HepG2 (cell line): ENCODE data around the gene OR6C2. TPM values are rescaled to one million over a fixed set of nuclear protein-coding genes. Genes with fewer than 3 reads are reported as not detected.

ENCODE experiments used
- ATRX ChIP-seq: sonication (generic); formaldehyde crosslinking; IDR thresholded peaks from 2 replicates; pipeline ENCODE4 v1.4.0; 2020; ENCODE audit warnings: missing genetic modification reagents, borderline replicate concordance
- ETV5 ChIP-seq: IDR thresholded peaks from 2 replicates; pipeline ENCODE4 v1.6.1; 2018; ENCODE audit warnings: missing biosample characterization, missing genetic modification reagents, inconsistent platforms, borderline replicate concordance
- FOXO1 ChIP-seq: sonication (generic); formaldehyde crosslinking; IDR thresholded peaks from 2 replicates; pipeline ENCODE4 v1.4.0; 2020; ENCODE audit warnings: missing genetic modification reagents
- MAFG ChIP-seq: sonication (generic); formaldehyde crosslinking; IDR thresholded peaks from 2 replicates; pipeline ENCODE4 v1.5.1; 2020; ENCODE audit warnings: mild to moderate bottlenecking, missing genetic modification reagents
- MEIS1 ChIP-seq: sonication (generic); formaldehyde crosslinking; IDR thresholded peaks from 2 replicates; pipeline ENCODE4 v1.9.0; 2021; ENCODE audit warnings: mild to moderate bottlenecking, missing genetic modification reagents, moderate library complexity, borderline replicate concordance
- NR2F6 ChIP-seq, 2 experiments: IDR thresholded peaks; 2 replicates each; pipeline ENCODE4 v1.6.1; 2016; ENCODE audit warnings: antibody characterized with exemption in 1 of 2, mild to moderate bottlenecking in 1 of 2
- PHF21A ChIP-seq: sonication (generic); formaldehyde crosslinking; IDR thresholded peaks from 2 replicates; pipeline ENCODE4 v1.5.0; 2020; ENCODE audit warnings: mild to moderate bottlenecking, missing genetic modification reagents
- RBFOX2 ChIP-seq: fragments of 200-400 bp; formaldehyde crosslinking; IDR thresholded peaks from 2 replicates; pipeline ENCODE4 v1.6.1; 2017; ENCODE audit warnings: low read depth, mild to moderate bottlenecking, low read length
- RCOR2 ChIP-seq: IDR thresholded peaks from 2 replicates; pipeline ENCODE4 v1.6.1; 2016; ENCODE audit warnings: missing biosample characterization, missing genetic modification reagents
- SALL1 ChIP-seq: sonication (generic); formaldehyde crosslinking; IDR thresholded peaks from 2 replicates; pipeline ENCODE4 v1.8.0; 2022; ENCODE audit warnings: mild to moderate bottlenecking, missing genetic modification reagents
- TCF12 ChIP-seq, 2 experiments: fragments of 450-650 bp in 1 of 2; sonication (generic) in 1 of 2; formaldehyde crosslinking in 1 of 2; IDR thresholded peaks; 2 replicates each; pipeline versions ENCODE4 v1.6.1 to v1.8.0; 2017 to 2022; ENCODE audit warnings: antibody characterized with exemption in 1 of 2, mild to moderate bottlenecking in 1 of 2, missing genetic modification reagents in 1 of 2, moderate library complexity in 1 of 2
- ZBTB21 ChIP-seq: sonication (generic); formaldehyde crosslinking; IDR thresholded peaks from 2 replicates; pipeline ENCODE4 v1.4.0; 2020; ENCODE audit warnings: missing genetic modification reagents
- ZFP1 ChIP-seq: IDR thresholded peaks from 2 replicates; pipeline ENCODE4 v1.6.1; 2016
- ZNF333 ChIP-seq: sonication (generic); formaldehyde crosslinking; IDR thresholded peaks from 2 replicates; pipeline ENCODE4 v1.4.0; 2020; ENCODE audit warnings: mild to moderate bottlenecking, missing genetic modification reagents, borderline replicate concordance
- ZNF362 ChIP-seq: sonication (generic); formaldehyde crosslinking; IDR thresholded peaks from 2 replicates; pipeline ENCODE4 v1.4.0; 2020; ENCODE audit warnings: missing genetic modification reagents, mild to moderate bottlenecking, borderline replicate concordance
- ZNF430 ChIP-seq: sonication (generic); formaldehyde crosslinking; IDR thresholded peaks from 2 replicates; pipeline ENCODE4 v1.9.0; 2021; ENCODE audit warnings: mild to moderate bottlenecking, missing genetic modification reagents
- ZNF556 ChIP-seq: sonication (generic); formaldehyde crosslinking; IDR thresholded peaks from 2 replicates; pipeline ENCODE4 v1.4.0; 2020; ENCODE audit warnings: mild to moderate bottlenecking, missing genetic modification reagents, borderline replicate concordance
- ZNF557 ChIP-seq: sonication (generic); formaldehyde crosslinking; IDR thresholded peaks from 2 replicates; pipeline ENCODE4 v1.4.0; 2020; ENCODE audit warnings: missing genetic modification reagents
- ZNF569 ChIP-seq: sonication (generic); formaldehyde crosslinking; IDR thresholded peaks from 2 replicates; pipeline ENCODE4 v1.5.0; 2020; ENCODE audit warnings: mild to moderate bottlenecking, missing genetic modification reagents, moderate library complexity, borderline replicate concordance
- ZNF605 ChIP-seq: sonication (generic); formaldehyde crosslinking; IDR thresholded peaks from 2 replicates; pipeline ENCODE4 v1.8.0; 2022; ENCODE audit warnings: mild to moderate bottlenecking, missing genetic modification reagents
- polyA plus RNA-seq, 8 experiments: library from polyadenylated mRNA; depleted of rRNA in 3 of 8; stranded (reverse) in 7 of 8; unstranded in 1 of 8; fragments of >200 nt; fragmentation: Illumina TruSeq in 4 of 8; extraction: Trizol in 4 of 8; gene quantifications; 2 replicates each; pipeline versions ENCODE4 v1.2.1 to v1.2.3, GENCODE V29; 2011 to 2016; ENCODE audit warnings: low read depth in 4 of 8, missing spikeins in 1 of 8, mixed read lengths in 1 of 8; ENCODE audit not compliant: insufficient read depth in 1 of 8
- total RNA-seq, 5 experiments: library from RNA; depleted of rRNA; stranded (reverse); fragments of >200 nt; fragmentation: Illumina TruSeq; extraction: Trizol; gene quantifications; 2 replicates each; pipeline ENCODE4 v1.2.3, GENCODE V29; 2016; ENCODE audit warnings: low read depth in 1 of 5
- TF ChIP-seq, protein P1 (sequence below): fragments of 450-650 bp; IDR thresholded peaks from 2 replicates; pipeline ENCODE4 v1.6.1; 2016
- TF ChIP-seq, protein P2 (sequence below): sonication (generic); formaldehyde crosslinking; IDR thresholded peaks from 2 replicates; pipeline ENCODE4 v1.4.0; 2020; ENCODE audit warnings: missing genetic modification reagents, borderline replicate concordance
- TF ChIP-seq, protein P3 (sequence below): sonication (generic); formaldehyde crosslinking; IDR thresholded peaks from 2 replicates; pipeline ENCODE4 v1.8.0; 2022; ENCODE audit warnings: mild to moderate bottlenecking, missing genetic modification reagents, moderate library complexity

Gene OR6C2
- total and polyA plus RNA-seq, 2 of the 13 experiments (the other 11 are each of a cell fraction or from before 2014, with no cell fraction given), result not detected

- TF ChIP-seq, protein P1, sequence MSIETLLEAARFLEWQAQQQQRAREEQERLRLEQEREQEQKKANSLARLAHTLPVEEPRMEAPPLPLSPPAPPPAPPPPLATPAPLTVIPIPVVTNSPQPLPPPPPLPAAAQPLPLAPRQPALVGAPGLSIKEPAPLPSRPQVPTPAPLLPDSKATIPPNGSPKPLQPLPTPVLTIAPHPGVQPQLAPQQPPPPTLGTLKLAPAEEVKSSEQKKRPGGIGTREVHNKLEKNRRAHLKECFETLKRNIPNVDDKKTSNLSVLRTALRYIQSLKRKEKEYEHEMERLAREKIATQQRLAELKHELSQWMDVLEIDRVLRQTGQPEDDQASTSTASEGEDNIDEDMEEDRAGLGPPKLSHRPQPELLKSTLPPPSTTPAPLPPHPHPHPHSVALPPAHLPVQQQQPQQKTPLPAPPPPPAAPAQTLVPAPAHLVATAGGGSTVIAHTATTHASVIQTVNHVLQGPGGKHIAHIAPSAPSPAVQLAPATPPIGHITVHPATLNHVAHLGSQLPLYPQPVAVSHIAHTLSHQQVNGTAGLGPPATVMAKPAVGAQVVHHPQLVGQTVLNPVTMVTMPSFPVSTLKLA, result no peak
- TF ChIP-seq ZNF556 (CRISPR knock-in tag), result no peak
- 0 out of 2 replicates have a peak, but pooled peaks have one; percentile 82 for TF ChIP-seq ZNF557
- no peak for TF ChIP-seq ZNF333 (CRISPR knock-in tag)
- TF ChIP-seq ZFP1 (CRISPR knock-in tag), result no peak
- peak; percentile 49; the same call in 1 of the 2 replicates for TF ChIP-seq MEIS1 (CRISPR knock-in tag)
- no peak for TF ChIP-seq ZNF430
- no peak for TF ChIP-seq MAFG (CRISPR knock-in tag)
- peak; percentile 73; the same call in 1 of the 2 replicates for TF ChIP-seq ZNF362 (CRISPR knock-in tag)
- TF ChIP-seq, protein P2, sequence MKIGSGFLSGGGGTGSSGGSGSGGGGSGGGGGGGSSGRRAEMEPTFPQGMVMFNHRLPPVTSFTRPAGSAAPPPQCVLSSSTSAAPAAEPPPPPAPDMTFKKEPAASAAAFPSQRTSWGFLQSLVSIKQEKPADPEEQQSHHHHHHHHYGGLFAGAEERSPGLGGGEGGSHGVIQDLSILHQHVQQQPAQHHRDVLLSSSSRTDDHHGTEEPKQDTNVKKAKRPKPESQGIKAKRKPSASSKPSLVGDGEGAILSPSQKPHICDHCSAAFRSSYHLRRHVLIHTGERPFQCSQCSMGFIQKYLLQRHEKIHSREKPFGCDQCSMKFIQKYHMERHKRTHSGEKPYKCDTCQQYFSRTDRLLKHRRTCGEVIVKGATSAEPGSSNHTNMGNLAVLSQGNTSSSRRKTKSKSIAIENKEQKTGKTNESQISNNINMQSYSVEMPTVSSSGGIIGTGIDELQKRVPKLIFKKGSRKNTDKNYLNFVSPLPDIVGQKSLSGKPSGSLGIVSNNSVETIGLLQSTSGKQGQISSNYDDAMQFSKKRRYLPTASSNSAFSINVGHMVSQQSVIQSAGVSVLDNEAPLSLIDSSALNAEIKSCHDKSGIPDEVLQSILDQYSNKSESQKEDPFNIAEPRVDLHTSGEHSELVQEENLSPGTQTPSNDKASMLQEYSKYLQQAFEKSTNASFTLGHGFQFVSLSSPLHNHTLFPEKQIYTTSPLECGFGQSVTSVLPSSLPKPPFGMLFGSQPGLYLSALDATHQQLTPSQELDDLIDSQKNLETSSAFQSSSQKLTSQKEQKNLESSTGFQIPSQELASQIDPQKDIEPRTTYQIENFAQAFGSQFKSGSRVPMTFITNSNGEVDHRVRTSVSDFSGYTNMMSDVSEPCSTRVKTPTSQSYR (CRISPR knock-in tag), result 0 out of 2 replicates have a peak, but pooled peaks have one; percentile 17
- no peak for TF ChIP-seq ZBTB21
- TF ChIP-seq ZNF605, result no peak
- TF ChIP-seq ETV5 (CRISPR knock-in tag), result no peak; the same call in 1 of the 2 replicates
- TF ChIP-seq NR2F6 (IDR thresholded peaks at IDR 0.05), result no peak
- peak; percentile 8; the same call in 1 of the 2 replicates for TF ChIP-seq NR2F6 (CRISPR knock-in tag; IDR thresholded peaks at IDR 0.05)
- peak; percentile 68 for TF ChIP-seq PHF21A
- peak; percentile 67 for TF ChIP-seq FOXO1
- peak; percentile 68; the same call in 1 of the 2 replicates for TF ChIP-seq SALL1 (CRISPR knock-in tag)
- TF ChIP-seq, protein P3, sequence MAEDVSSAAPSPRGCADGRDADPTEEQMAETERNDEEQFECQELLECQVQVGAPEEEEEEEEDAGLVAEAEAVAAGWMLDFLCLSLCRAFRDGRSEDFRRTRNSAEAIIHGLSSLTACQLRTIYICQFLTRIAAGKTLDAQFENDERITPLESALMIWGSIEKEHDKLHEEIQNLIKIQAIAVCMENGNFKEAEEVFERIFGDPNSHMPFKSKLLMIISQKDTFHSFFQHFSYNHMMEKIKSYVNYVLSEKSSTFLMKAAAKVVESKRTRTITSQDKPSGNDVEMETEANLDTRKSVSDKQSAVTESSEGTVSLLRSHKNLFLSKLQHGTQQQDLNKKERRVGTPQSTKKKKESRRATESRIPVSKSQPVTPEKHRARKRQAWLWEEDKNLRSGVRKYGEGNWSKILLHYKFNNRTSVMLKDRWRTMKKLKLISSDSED (CRISPR knock-in tag), result no peak
- TF ChIP-seq RBFOX2, result no peak
- TF ChIP-seq RCOR2 (CRISPR knock-in tag), result 0 out of 2 replicates have a peak, but pooled peaks have one; percentile 21
- TF ChIP-seq TCF12 (IDR thresholded peaks at IDR 0.05), result no peak
- peak; percentile 97; the same call in 1 of the 2 replicates for TF ChIP-seq TCF12 (CRISPR knock-in tag; IDR thresholded peaks at IDR 0.05)
- no peak for TF ChIP-seq ZNF569
- no peak for TF ChIP-seq ATRX (CRISPR knock-in tag)
Measured at GRCh38 chr12:55499810-55500252, 56.0 kb downstream of the OR6C2 start (continued).
